HEK293 (cell line): Measurements from ENCODE around the gene TGFBRAP1.

ENCODE experiments used
- CTCF ChIA-PET: fragments of 350-600 bp; formaldehyde crosslinking; extraction: SDS; loops from one replicate; lab custom pipeline; 2021; ENCODE audit warnings: antibody characterized with exemption; lab: Yijun Ruan, JAX
- POLR2A ChIA-PET: fragments of 300-600 bp; formaldehyde crosslinking; extraction: SDS; loops from one replicate; lab custom pipeline; 2020; ENCODE audit warnings: antibody characterized with exemption, inconsistent platforms; lab: Yijun Ruan, JAX
- H3K27ac ChIP-seq: fragments of 200-500 bp; sonication (Bioruptor generic); 2 replicates; pipeline ENCODE4 v1.5.1; 2014; ENCODE audit warnings: low read depth, low read length, control low read depth, inconsistent platforms; ENCODE audit errors: extremely low read depth
- H3K36me3 ChIP-seq, 2 experiments: fragments of 200-500 bp in 1 of 2; sonication (Bioruptor generic) in 1 of 2; 1 replicate in 1 of 2; 2 replicates in 1 of 2; pipeline ENCODE4 v1.5.1; 2014 to 2017; ENCODE audit warnings: inconsistent platforms in 2 of 2, low read length in 2 of 2; ENCODE audit not compliant: control insufficient read depth in 2 of 2, insufficient read depth in 1 of 2
- H3K4me1 ChIP-seq: fragments of 200-500 bp; sonication (Bioruptor generic); 2 replicates; pipeline ENCODE4 v1.5.1; 2014; ENCODE audit warnings: mild to moderate bottlenecking, low read length, inconsistent platforms; ENCODE audit not compliant: control insufficient read depth, insufficient read depth
- H3K4me3 ChIP-seq: 2 replicates; pipeline ENCODE4 v1.5.1; 2011; ENCODE audit warnings: low read depth, mild to moderate bottlenecking, control low read depth, low read length, moderate library complexity
- H3K9me3 ChIP-seq: fragments of 200-500 bp; sonication (Bioruptor generic); 2 replicates; pipeline ENCODE4 v1.5.1; 2014; ENCODE audit warnings: low read depth, low read length, inconsistent platforms; ENCODE audit not compliant: control insufficient read depth, insufficient read depth
- EGR2 ChIP-seq: fragments of 450-650 bp; formaldehyde crosslinking; IDR thresholded peaks from 2 replicates; pipeline ENCODE4 v1.5.1; 2016; ENCODE audit warnings: low read depth, missing biosample characterization, missing genetic modification characterization
- FEZF1 ChIP-seq: fragments of 450-650 bp; formaldehyde crosslinking; IDR thresholded peaks from 2 replicates; pipeline ENCODE4 v1.5.1; 2016; ENCODE audit warnings: missing biosample characterization, missing genetic modification characterization
- IKZF3 ChIP-seq: fragments of 450-650 bp; IDR thresholded peaks from 2 replicates; pipeline ENCODE4 v1.5.0; 2018; ENCODE audit warnings: missing biosample characterization, mild to moderate bottlenecking, missing genetic modification characterization, moderate library complexity
- PBX3 ChIP-seq: sonication (generic); formaldehyde crosslinking; IDR thresholded peaks from 2 replicates; pipeline ENCODE4 v1.8.1; 2022; ENCODE audit warnings: mild to moderate bottlenecking, moderate library complexity, missing genetic modification reagents
- PRDM2 ChIP-seq: fragments of 450-650 bp; formaldehyde crosslinking; IDR thresholded peaks from 2 replicates; pipeline ENCODE4 v1.5.1; 2016; ENCODE audit warnings: missing biosample characterization, missing genetic modification characterization, borderline replicate concordance
- SCRT2 ChIP-seq: fragments of 450-650 bp; formaldehyde crosslinking; IDR thresholded peaks from 2 replicates; pipeline ENCODE4 v1.5.1; 2016; ENCODE audit warnings: missing biosample characterization, missing genetic modification characterization
- WT1 ChIP-seq: fragments of 450-650 bp; formaldehyde crosslinking; IDR thresholded peaks from 2 replicates; pipeline ENCODE4 v1.5.1; 2016; ENCODE audit warnings: missing biosample characterization, missing genetic modification characterization
- ZFP3 ChIP-seq: fragments of 450-650 bp; formaldehyde crosslinking; IDR thresholded peaks from 2 replicates; pipeline ENCODE4 v1.5.1; 2016; ENCODE audit warnings: low read depth, missing biosample characterization, missing genetic modification characterization
- ZNF211 ChIP-seq: fragments of 450-650 bp; formaldehyde crosslinking; IDR thresholded peaks from 2 replicates; pipeline ENCODE4 v1.5.1; 2016; ENCODE audit warnings: low read depth, missing biosample characterization, missing genetic modification characterization
- ZNF23 ChIP-seq: fragments of 450-650 bp; formaldehyde crosslinking; IDR thresholded peaks from 2 replicates; pipeline ENCODE4 v1.5.1; 2016; ENCODE audit warnings: missing biosample characterization, missing genetic modification characterization, borderline replicate concordance
- ZNF280C ChIP-seq: fragments of 450-650 bp; formaldehyde crosslinking; IDR thresholded peaks from 2 replicates; pipeline ENCODE4 v1.5.1; 2016; ENCODE audit warnings: missing biosample characterization, missing genetic modification characterization
- ZNF426 ChIP-seq: fragments of 450-650 bp; formaldehyde crosslinking; IDR thresholded peaks from 2 replicates; pipeline ENCODE4 v1.5.1; 2017; ENCODE audit warnings: missing biosample characterization, missing genetic modification characterization, mild to moderate bottlenecking, inconsistent platforms, moderate library complexity
- ZNF529 ChIP-seq: fragments of 450-650 bp; formaldehyde crosslinking; IDR thresholded peaks from 2 replicates; pipeline ENCODE4 v1.5.1; 2017; ENCODE audit warnings: missing genetic modification characterization, missing biosample characterization; ENCODE audit not compliant: insufficient replicate concordance
- ZNF660 ChIP-seq: fragments of 450-650 bp; IDR thresholded peaks from 2 replicates; pipeline ENCODE4 v1.5.1; 2018; ENCODE audit warnings: missing biosample characterization, mild to moderate bottlenecking, missing genetic modification characterization
- ZNF692 ChIP-seq: fragments of 450-650 bp; formaldehyde crosslinking; IDR thresholded peaks from 2 replicates; pipeline ENCODE4 v1.5.1; 2016; ENCODE audit warnings: missing biosample characterization, missing genetic modification characterization

The TGFBRAP1 gene

DNA sequence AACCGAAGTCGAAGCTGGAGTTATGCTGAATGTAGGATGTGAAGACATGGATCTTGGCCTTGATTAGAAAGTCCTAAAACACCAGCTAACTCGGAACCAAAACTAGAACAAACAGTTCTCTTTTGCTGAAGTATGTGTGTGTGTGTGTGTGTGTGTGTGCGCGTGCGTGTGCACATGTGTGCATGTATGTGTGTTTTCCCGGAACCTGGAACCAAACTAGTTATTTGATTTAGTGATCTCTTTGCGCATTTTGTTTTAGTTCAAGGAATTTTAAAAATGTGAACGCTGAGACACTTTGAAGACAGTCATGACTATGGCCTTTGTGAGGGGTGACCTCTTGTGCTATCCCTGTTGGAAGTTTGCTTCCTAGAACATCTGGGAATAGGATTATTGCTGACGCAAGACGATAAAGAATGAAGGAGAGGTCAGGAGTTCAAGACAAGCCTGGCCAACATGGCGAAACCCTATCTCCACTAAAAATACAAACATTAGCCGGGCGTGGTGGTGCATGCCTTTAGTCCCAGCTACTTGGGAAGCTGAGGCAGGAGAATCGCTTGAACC lies 45.5 kb upstream of the TGFBRAP1 start:
- H3K4me1 ChIP-seq: no peaks in the 10 kb centered on the region
- no peak overlapping the region for H3K27ac ChIP-seq
- CTCF ChIA-PET: interaction anchor here (0.6 to 1.8 kb wide), 3 partner anchors 29 to 146 kb away, joined by 3 to 7 read pairs (median 3); no protein-coding TSS in a partner anchor
- POLR2A ChIA-PET: no interaction called here
- H3K36me3 ChIP-seq: peaks cover 8 to 70% of the 10 kb centered on the region in 2 experiments
- H3K4me3 ChIP-seq: no peak overlapping the region
- TF ChIP-seq ZFP3 (tag by site-specific recombination) (no peak), ZNF529 (tag by site-specific recombination) (no peak)
- H3K9me3 ChIP-seq: no peaks in the 10 kb centered on the region

DNA sequence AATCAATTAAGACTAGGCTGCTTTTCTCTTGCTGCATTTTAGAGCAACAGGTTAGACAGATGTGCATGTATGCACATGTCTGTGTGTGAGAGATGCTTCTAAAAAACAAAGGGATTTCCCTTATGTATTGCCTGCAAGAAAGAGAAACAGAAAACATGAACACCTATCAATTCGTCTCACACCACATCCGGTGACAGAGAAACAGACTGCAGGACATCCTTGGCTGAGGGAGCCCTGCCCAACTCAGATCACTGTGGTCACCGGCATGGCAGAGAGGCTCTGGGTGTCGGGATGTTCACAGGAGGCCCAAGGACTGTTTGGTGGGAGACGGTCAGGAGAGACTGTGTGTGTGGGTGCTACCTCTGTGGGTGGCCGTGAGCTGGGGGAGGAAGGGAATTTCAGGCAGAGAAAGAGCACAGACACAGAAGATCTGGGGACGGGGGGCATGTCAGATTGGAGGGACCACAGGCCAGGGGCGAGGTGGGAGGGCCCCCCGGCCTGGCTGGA lies 44.4 kb upstream of the TGFBRAP1 start:
- POLR2A ChIA-PET: no interaction called here
- CTCF ChIA-PET: interaction anchor here (1.8 kb wide), 1 partner anchor 147 kb away, joined by 7 read pairs; no protein-coding TSS in a partner anchor

DNA sequence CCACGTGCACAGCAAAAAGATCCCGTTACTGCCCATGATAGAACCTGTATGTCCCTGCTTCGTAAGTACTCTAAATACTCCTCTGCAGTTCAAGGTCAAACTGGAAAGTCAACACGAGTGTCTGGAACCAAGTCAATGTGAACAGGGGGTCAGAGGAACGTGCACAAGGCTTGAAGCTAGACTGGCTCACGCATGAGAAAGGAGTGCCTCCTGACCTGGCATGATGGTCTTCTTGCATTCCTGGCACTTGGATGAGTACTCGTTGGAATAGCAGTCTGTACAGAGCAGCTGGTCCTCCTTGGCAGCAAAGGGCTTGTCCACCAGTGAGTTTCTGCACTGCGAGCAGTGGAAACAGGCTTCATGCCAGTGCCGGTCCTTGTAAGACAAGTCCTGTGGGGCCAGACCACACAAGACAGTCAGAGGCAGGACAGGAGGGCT lies 43.8 kb upstream of the TGFBRAP1 start:
- Histone ChIP-seq H3K36me3 (peaks cover 8 to 74% of the 10 kb centered on the region in 2 experiments), H3K4me3 (no peak overlapping the region), H3K4me1 (no peaks in the 10 kb centered on the region), H3K27ac (no peak overlapping the region), H3K9me3 (no peaks in the 10 kb centered on the region)
- POLR2A ChIA-PET: no interaction called here
- no peak for TF ChIP-seq ZNF211 (tag by site-specific recombination)
- CTCF ChIA-PET: interaction anchor here (1.8 kb wide), 1 partner anchor 148 kb away, joined by 7 read pairs; no protein-coding TSS in a partner anchor

More for the DNA sequence above, 44.4 kb upstream of the TGFBRAP1 start:
- H3K4me1 ChIP-seq: no peaks in the 10 kb centered on the region
- peak; percentile 12; the same call in 1 of the 2 replicates for TF ChIP-seq EGR2 (tag by site-specific recombination)
- TF ChIP-seq SCRT2 (tag by site-specific recombination): peak; percentile 78
- no peak for TF ChIP-seq WT1 (tag by site-specific recombination)
- TF ChIP-seq, all 188 proteins: peak for 2
- H3K27ac ChIP-seq: no peak overlapping the region
- H3K36me3 ChIP-seq: peaks cover 8 to 72% of the 10 kb centered on the region in 2 experiments
- no peak overlapping the region for H3K4me3 ChIP-seq
- no peaks in the 10 kb centered on the region for H3K9me3 ChIP-seq

- no peaks in the 10 kb centered on the region for H3K4me1 ChIP-seq
- H3K9me3 ChIP-seq: no peaks in the 10 kb centered on the region
- CTCF ChIA-PET: interaction anchor here (0.6 to 0.9 kb wide), 4 partner anchors 21 to 1213 kb away, joined by 3 to 4 read pairs (median 4); no protein-coding TSS in a partner anchor
- H3K27ac ChIP-seq: no peak overlapping the region
- POLR2A ChIA-PET: no interaction called here
- H3K4me3 ChIP-seq: no peak overlapping the region
- H3K36me3 ChIP-seq: peaks cover 8 to 78% of the 10 kb centered on the region in 2 experiments
- TF ChIP-seq PRDM2 (no peak), PBX3 (CRISPR knock-in tag) (no peak), ZNF660 (tag by site-specific recombination) (no peak), ZNF23 (tag by site-specific recombination) (no peak), WT1 (tag by site-specific recombination) (no peak), ZNF692 (tag by site-specific recombination) (no peak), ZNF426 (tag by site-specific recombination) (no peak), IKZF3 (tag by site-specific recombination) (no peak), FEZF1 (no peak), ZNF280C (tag by site-specific recombination) (no peak)
These were observed 42.3 kb upstream of the TGFBRAP1 start for GRCh38 chr2:105371810-105372209.
